GM18505 (cell line): ENCODE results near the gene PGS1.
A peak's percentile ranks its signal among the peaks of the same experiment; 100 is the strongest.

ENCODE experiments used
- ATAC-seq: cut with Tn5 transposase; IDR thresholded peaks from one replicate; pipeline ENCODE4 v1.9.1; 2021; ENCODE audit not compliant: unreplicated experiment
- POLR2A ChIP-seq: IDR thresholded peaks from 4 replicates; pipeline ENCODE4 v1.6.1; 2011; ENCODE audit warnings: borderline replicate concordance; ENCODE audit not compliant: insufficient read depth, insufficient read length; ENCODE audit errors: extremely low read depth

Gene PGS1

DNA sequence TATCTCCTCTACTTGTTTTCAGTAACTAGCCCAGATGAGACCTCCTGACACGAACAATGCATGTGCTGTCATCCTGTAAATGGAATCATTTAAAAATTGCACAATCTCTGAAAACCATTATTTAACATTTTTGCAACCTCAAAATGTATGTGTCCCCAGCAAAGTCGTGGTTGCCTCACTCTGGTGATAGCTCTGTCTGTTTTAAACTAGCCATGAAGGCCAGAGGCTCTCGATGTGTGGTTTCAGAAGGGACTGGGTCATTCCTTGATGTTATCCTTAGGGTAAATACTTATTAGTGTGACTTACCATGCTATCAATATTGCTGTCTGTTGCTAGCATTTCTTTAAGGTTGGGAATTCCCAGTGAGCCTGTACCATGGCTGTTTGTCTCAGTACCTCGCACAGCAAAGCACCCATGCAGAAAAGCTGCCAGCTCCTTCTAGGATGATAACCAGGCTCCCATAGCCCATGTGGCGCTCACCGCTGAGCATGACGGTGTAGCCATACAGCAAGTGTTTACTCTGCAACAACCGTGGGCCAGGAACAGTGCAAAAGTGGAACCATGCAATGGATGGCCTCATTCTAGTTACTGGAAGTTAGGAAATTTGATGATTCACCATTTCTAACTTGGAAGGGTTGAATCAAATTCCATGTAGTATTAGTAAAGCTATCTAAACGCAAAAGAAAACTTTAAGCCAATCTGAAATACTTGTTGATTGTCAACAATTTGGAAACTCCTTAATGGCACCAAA lies 2.9 kb upstream of the PGS1 start:
- ATAC-seq, result no peak
- TF ChIP-seq POLR2A, result no peak

DNA sequence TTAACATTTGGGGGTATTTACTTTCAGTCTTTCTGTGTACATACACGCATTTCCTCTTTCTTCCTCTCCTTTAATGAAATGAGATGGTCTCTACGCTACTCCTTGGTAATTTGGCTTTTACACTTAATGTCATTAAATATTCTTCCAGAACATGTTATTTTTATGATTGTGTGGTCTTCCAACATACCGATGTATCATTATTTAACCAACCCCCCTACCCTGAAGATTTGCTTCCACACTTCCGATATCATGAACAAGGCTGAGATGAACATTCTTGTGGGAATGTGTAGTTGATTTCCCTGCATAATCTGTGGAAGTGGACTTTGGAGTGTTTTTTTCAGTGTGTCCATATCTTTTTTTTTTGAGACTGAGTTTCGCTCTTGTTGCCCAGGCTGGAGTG lies 2.3 kb upstream of the PGS1 start:
- ATAC-seq, result no peak
- no peak for TF ChIP-seq POLR2A

DNA sequence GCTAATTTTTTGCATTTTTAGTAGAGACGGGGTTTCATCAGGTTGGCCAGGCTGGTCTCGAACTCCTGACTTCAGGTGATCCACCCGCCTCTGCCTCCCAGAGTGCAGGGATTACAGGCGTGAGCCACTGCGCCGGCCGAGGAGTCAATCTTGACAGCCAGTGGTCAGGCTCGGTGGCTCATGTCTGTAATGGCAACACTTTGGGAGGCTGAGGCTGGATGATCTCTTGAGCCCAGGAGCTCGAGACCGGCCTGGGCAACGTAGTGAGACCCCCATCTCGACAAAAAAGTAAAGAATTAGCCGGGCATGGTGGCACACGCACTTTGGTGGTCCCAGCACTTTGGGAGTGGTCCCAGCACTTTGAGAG lies 608 bp upstream of the PGS1 start:
- no peak for ATAC-seq

DNA sequence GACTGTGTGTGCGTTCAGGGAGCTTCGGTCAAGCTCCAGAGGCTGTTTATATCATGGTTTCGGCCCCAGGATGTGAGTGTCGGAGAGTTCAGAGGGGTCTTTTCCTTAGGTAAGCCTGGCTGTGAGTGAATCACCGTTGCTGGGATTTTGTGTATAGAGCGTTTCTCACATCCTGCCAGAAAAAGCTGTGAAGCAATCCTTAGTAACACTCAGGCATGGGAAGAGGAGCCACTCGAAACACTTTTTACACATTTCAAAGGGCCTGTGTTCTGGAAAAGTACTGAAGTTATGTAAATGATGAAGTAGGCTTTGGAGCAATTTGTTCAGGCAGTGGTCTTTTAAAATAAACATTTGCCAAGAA lies 662 bp downstream of the PGS1 start:
- no peak for ATAC-seq
- no peak for TF ChIP-seq POLR2A

More for the DNA sequence above, 608 bp upstream of the PGS1 start:
- no peak for TF ChIP-seq POLR2A

DNA sequence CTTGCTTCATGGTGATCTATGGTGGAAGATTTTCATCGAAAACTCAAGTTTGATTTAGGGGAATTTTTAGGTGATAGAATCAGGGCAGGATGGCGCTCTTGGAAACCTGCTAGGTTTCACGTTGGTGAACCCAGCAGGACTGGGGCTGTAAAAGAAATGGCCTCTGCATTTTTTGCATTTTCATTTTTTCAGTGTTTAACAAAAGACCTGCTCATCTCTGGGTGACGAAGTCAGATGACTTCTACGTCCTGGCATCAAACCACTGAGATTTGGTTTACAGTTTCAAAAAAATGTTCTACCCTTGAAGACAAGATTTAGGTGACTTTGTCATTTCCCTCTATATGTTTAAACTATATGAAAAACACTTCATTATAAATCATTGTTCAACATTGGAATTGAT lies 1.9 kb downstream of the PGS1 start:
- ATAC-seq, result no peak
- no peak for TF ChIP-seq POLR2A

DNA sequence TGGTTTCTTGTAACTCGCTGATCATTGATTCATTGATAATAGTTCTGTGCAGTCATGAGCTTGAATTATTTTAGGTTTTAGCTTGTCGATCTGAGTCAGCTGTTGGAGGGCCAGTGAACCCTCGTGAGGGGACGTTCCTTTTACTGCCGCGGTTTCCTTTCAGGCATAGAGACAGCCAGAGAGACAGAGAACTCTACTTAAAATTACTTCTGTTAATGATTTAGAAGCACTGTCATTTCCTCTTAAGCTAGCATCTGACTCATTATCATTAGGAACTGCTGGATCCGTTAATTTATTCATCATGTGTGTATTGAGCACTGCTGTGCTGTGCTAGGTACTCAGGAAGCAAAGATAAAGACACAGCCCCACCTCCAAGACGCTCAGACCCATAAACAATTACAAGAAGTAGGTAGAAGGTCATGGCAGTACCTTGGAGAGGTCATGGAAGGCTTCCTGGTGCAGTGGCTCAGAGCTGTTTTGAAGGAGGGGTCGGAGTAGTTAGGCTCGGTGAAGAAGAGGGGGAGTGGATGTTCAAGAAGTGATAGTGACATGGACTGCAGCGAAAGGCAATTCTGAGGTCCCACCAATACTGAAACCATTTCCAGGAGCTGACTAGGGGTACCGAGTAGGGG lies 3.3 kb downstream of the PGS1 start:
- TF ChIP-seq POLR2A, result no peak
- no peak for ATAC-seq

DNA sequence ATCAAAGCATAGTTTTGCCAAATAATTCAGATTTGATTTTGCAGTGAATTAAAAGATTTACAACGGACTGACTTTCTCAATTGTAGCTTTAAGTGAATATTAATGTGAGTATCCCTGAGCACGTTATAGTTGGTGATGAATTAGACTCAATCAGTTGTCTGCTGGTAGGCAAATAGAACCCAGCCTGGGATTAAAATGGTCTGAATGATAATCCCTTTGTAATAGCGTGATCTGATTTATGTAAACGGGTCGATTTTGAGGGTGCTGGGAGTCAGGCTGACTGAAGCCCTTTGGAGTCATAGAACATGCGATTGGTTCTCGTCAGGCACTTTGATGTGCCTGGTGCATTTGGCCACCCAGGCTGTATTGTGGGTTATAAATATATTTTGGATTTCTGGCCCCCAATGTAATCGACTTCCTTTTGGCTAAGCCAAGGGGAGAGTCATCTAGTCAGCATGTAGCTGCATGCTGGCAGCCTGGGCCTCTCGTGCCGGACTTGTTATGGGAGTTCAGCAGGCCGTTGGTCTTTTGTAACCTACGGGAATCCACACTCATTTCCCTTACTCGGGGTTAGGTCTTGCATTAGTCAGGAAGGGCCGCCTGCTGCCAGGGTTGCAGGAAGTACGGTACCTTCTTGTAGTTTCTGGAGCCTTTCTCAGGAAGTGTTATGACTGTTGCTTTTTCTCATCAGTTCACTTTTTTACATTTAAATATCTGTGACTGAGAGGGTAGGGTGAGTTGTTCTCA lies 5.4 kb downstream of the PGS1 start:
- peak; percentile 55 for TF ChIP-seq POLR2A
- ATAC-seq, result no peak

DNA sequence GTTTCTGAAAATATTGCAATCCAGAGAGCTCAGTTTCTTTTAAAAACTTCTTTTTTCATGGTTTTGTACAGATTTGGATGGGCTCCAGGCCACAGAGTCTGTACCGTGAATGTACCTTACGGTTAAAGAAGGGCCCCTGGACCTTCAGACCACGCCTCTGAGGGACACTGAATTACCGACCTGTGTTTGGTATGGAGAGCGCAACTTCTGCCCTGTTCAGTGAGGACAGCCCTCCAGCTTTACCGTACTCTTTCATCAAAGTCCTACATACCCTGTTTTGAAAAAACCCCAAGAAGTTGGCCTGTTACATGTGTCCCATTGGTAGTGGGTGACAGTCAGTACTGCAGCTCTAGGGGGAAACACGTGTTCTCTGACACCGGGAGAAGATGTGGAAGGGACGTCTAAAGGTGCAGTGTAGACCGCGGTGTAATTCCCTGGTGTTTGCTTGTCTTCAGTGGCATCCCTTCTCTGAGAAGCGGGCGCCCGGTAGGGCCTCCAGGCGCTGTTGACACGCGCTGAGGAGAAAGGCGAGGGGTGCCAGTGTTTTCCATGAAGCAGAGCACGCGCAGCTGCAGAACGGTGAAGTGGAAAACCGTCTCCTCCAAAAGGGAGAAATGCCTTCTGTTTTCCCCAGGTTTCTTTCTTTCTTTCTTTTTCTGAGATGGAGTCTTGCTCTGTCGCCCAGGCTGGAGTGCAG lies 6.2 kb downstream of the PGS1 start:
- no peak for TF ChIP-seq POLR2A
- ATAC-seq, result no peak

DNA sequence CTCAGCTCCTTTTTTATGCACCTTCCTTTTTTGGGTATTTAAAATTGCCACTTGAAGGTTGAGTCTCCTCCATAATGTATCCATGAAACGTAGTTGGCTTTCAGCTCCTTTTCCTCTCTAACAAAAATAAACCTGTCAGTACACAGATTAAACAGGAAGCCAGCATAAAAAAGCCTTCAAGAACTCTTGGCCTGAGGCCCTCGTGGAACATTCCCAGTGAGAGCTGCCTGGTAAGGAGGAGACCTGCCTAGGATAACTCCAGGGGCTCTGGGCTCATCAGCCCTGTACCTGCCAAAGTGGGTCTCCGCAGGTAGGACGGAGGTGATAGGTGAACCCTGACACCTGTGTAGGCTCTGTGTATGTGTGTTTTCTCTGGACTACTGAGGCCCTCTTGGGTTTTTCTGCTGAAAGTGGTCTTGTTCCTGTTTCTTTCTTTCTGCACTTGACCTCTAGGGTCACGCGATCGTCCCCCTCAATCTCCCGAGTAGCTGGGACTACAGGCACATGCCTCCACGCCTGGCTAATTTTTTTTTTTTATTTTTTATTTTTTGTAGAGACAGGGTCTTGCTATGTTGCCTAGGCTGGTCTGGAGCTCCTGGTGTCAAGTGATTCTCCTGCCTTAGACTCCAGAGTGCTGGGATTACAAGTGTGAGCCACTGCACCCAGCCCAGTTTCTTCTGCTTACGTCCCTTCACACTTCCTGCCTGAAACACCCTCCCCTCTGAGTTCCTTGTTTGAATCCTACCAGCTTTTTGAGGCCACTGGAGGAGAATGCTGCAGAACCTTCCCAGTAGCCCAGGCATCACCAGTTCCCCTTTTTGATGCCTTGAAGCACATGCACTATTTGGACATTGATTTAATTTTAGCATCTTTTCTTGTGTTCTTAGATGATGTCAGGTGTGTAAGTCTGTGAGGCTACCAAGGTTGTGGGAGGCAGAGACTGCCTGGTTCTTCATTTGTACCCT lies 9.8 kb downstream of the PGS1 start:
- no peak for ATAC-seq

DNA sequence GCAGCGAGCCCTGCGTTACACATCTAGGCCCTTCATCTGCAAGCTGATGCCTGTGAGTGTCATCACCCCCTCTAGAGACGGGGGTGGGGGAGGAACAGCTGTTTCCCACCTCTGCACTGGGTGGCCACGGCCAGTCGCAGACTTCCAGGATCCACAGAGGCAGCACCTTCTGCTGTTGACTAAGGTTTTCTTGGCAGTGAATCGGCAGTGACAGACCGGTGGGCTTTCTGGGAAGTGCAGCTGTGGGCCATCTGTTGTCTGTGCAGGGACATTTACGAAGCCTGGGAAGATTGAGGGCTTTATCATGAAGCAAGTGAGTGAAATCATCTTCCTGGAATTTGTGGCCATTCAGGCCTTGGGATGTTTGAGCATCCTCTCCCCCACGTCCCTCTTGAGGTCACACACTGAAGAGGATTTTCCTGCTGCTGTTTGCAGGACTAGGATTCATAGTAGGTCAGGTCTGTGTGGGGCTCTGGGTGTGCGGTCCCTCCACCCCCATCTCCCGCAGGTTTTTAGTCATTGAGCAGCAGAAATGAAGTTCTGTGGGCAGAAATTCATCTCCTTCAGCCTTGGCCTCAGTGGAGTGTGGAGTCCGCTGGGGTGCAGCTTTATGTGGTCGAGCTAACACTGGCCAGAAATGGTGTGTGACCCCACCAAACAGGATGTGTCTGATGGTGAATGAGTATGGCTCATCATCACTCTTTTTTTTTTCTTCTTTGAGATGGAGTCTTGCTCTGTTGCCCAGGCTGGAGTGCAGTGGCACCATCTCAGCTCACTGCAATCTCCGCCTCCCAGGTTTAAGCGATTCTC lies 12.0 kb downstream of the PGS1 start:
- no peak for TF ChIP-seq POLR2A
- no peak for ATAC-seq

More for the DNA sequence above, 9.8 kb downstream of the PGS1 start:
- peak; percentile 31 for TF ChIP-seq POLR2A

DNA sequence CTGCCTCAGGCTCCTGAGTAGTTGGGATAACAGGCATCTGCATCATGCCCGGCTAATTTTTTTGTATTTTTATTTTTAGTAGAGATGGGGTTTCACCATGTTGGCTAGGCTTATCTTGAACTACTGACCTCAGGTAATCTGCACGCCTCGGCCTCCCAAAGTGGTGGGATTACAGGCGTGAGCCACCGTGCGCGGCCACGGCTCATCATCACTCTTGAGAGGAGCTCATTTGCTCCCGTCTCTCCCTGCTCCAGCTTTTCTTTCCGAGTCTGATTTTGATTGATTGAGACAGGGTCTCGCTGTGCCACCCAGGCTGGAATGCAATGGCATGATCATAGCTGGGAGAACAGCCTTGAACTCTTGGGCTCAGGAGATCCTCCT lies 12.6 kb downstream of the PGS1 start:
- no peak for TF ChIP-seq POLR2A
- ATAC-seq, result no peak

DNA sequence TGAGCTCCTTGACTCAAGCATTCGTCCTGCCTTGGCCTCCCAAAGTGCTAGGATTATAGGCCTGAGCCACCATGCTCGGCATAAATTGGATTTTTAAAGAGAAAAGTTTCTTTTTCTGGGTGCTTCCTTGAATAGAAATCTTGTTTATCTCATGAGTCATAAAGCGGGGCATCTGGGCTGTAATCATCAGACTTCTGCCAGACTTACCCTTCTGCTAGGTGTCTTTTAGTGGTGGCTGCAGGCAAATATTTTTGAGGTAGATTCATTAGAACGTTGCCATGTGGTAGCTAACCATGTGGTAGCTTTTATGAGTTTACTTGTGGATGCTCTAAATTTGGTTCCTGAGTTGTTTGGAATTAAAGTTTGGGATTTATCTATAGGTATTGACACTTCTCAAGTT lies 13.4 kb downstream of the PGS1 start:
- ATAC-seq, result no peak

More for the DNA sequence above, 13.4 kb downstream of the PGS1 start:
- TF ChIP-seq POLR2A, result no peak
